Smooth muscle cell (in vitro differentiated cells): ENCODE measurements around the gene KCND2. TPM values are rescaled to one million over a fixed set of nuclear protein-coding genes. Genes with fewer than 3 reads are reported as not detected.
A peak's percentile ranks its signal among the peaks of the same experiment; 100 is the strongest.

Experiments used
- DNase-seq: peaks from one replicate; lab custom pipeline; 2025; ENCODE audit not compliant: unreplicated experiment; lab: John Stamatoyannopoulos, UW
- H2AFZ ChIP-seq: fragments of 200-600 bp; sonication (generic); 2 replicates; pipeline ENCODE4 v1.6.0; 2016; ENCODE audit warnings: antibody characterized with exemption, low read depth, mild to moderate bottlenecking
- H3F3A ChIP-seq: fragments of 200-600 bp; sonication (generic); 2 replicates; pipeline ENCODE4 v1.6.0; 2017; ENCODE audit warnings: antibody characterized with exemption, low read depth
- H3K27ac ChIP-seq: fragments of 200-600 bp; sonication (generic); 2 replicates; pipeline ENCODE4 v1.5.1; 2016; ENCODE audit warnings: low read depth, mild to moderate bottlenecking
- H3K27me3 ChIP-seq: fragments of 200-600 bp; sonication (generic); 2 replicates; pipeline ENCODE4 v1.6.1; 2016; ENCODE audit warnings: low read depth, mild to moderate bottlenecking
- H3K36me3 ChIP-seq: fragments of 200-600 bp; sonication (generic); 2 replicates; pipeline ENCODE4 v1.5.1; 2016; ENCODE audit warnings: low read depth
- H3K4me1 ChIP-seq: fragments of 200-600 bp; sonication (generic); 2 replicates; pipeline ENCODE4 v1.5.1; 2016; ENCODE audit warnings: low read depth
- H3K4me2 ChIP-seq: fragments of 200-600 bp; sonication (generic); 2 replicates; pipeline ENCODE4 v1.6.0; 2016; ENCODE audit warnings: mild to moderate bottlenecking
- H3K4me3 ChIP-seq: fragments of 200-600 bp; sonication (generic); 2 replicates; pipeline ENCODE4 v1.5.1; 2016; ENCODE audit warnings: mild to moderate bottlenecking
- H3K79me2 ChIP-seq: fragments of 200-600 bp; sonication (generic); 2 replicates; pipeline ENCODE4 v1.6.0; 2016; ENCODE audit warnings: low read depth, mild to moderate bottlenecking
- H3K9ac ChIP-seq: fragments of 200-600 bp; sonication (generic); 2 replicates; pipeline ENCODE4 v1.6.0; 2016; ENCODE audit warnings: low read depth
- H3K9me3 ChIP-seq: fragments of 200-600 bp; sonication (generic); replicated peaks from 2 replicates; pipeline ENCODE4 v1.5.1; 2016; ENCODE audit warnings: low read depth
- H4K20me1 ChIP-seq: fragments of 200-600 bp; sonication (generic); 2 replicates; pipeline ENCODE4 v1.6.0; 2016; ENCODE audit warnings: low read depth
- CTCF ChIP-seq: fragments of 200-600 bp; sonication (generic); IDR thresholded peaks from 2 replicates; pipeline ENCODE4 v1.5.1; 2017; ENCODE audit warnings: borderline replicate concordance, mild to moderate bottlenecking, antibody characterized with exemption; ENCODE audit not compliant: insufficient read depth, poor library complexity, severe bottlenecking
- WGBS: methylation state at CpG from one replicate; pipeline ENCODE4 v1.1.7; 2016; ENCODE audit warnings: low lambda C conversion rate; 5-methylcytosine and 5-hydroxymethylcytosine counted together
- polyA plus RNA-seq: library from polyadenylated mRNA; unstranded; fragments of >200 nt; fragmentation: Nextera tagmentation; extraction: Ambion mirVana; gene quantifications from 2 replicates; pipeline ENCODE4 v1.2.1, GENCODE V29; 2016
- total RNA-seq: library from RNA; depleted of rRNA; stranded (reverse); fragments of >200 nt; gene quantifications from 2 replicates; pipeline ENCODE4 v1.2.3, GENCODE V29; 2014

KCND2 gene
- total and polyA plus RNA-seq, 2 experiments from 2014 or later = 1.6 to 2.9 TPM

DNA sequence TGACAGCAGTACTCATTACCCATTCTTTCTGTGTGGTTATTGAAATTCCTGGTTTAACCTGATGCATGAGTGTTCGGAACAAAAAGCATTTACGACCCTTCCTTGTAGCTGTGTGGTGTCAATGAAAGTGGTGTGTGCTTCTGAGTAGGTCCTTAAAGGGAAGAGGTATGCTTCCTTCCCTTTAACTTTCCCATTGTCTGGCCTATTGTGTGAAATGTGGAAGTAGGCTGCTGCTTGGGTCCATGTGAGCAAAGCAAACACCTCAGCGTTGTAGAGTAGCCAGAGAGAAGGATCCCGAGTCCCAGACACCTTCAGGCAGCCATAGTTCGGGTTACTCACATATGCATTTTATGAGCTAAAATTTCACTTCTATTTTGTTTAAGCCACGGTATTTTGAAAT lies 510.3 kb downstream of the KCND2 start:
- Histone ChIP-seq H3K4me3 (no peak overlapping the region), H3K36me3 (no peaks in the 10 kb centered on the region), H3K79me2 (no peaks in the 10 kb centered on the region), H4K20me1 (no peaks in the 10 kb centered on the region), H3K27me3 (no peaks in the 10 kb centered on the region), H2AFZ (no peak overlapping the region), H3K4me2 (no peak overlapping the region), H3K4me1 (no peaks in the 10 kb centered on the region), H3K9ac (no peak overlapping the region), H3K27ac (no peak overlapping the region), H3F3A (no peaks in the 10 kb centered on the region), H3K9me3 (no peaks in the 10 kb centered on the region)
- TF ChIP-seq CTCF = no peak
- no peak for DNase-seq
- 90% methylated on average over 6 of the region's 6 CpGs for WGBS

DNA sequence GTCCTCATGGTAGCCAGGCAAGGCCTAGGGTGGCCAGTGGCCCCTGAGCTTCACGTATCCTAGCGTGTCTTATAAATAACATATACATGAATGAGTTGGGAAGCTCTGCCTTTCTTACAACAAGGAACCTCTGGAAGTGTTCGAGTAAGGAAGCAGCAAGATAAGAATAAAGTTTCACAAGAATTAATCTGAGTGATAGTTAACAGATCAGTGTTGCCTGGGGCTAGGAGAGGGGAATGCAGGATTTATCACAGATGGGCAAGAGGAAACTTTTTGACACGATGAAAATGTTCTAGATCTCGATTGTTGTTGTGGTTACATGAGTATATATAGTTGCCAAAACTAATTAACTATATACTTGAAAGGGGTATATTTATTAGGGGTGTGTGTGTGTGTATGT lies 510.7 kb downstream of the KCND2 start:
- H3K4me3 ChIP-seq = no peak overlapping the region
- H3K27me3 ChIP-seq = no peaks in the 10 kb centered on the region
- H3F3A ChIP-seq = no peaks in the 10 kb centered on the region
- H3K36me3 ChIP-seq = no peaks in the 10 kb centered on the region
- no peaks in the 10 kb centered on the region for H3K9me3 ChIP-seq
- H4K20me1 ChIP-seq = no peaks in the 10 kb centered on the region
- H3K79me2 ChIP-seq = no peaks in the 10 kb centered on the region
- no peak overlapping the region for H3K4me2 ChIP-seq
- no peak for DNase-seq
- WGBS = 64% methylated on average over 5 of the region's 5 CpGs
- TF ChIP-seq CTCF = no peak
- no peak overlapping the region for H3K27ac ChIP-seq
- no peak overlapping the region for H2AFZ ChIP-seq
- no peak overlapping the region for H3K9ac ChIP-seq
- H3K4me1 ChIP-seq = no peaks in the 10 kb centered on the region

DNA sequence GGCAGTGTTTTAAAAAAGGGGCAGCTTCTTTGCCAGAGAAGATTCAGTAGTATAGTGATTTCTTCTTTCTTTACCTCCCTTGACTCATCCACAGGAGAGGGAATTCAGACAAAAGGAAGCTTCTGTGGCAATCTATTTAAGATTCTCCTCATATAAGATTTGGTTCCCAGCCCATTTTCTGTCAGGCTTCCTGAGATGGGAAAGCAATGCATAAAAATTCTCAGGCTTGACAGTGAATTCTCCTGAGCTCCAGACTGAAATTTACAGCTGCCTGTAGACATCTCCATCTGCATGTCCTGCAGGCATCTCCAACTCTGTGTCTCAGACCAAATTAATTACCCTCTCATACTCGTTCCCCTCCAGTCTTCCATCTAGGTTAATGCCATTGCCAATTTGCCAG lies 512.1 kb downstream of the KCND2 start:
- Histone ChIP-seq H3K79me2 (no peaks in the 10 kb centered on the region), H3K9ac (no peak overlapping the region), H3K4me3 (no peak overlapping the region), H3K27me3 (no peaks in the 10 kb centered on the region), H3K4me2 (no peak overlapping the region), H3K27ac (no peak overlapping the region), H3K9me3 (no peaks in the 10 kb centered on the region), H3F3A (no peaks in the 10 kb centered on the region), H4K20me1 (no peaks in the 10 kb centered on the region), H2AFZ (no peak overlapping the region), H3K36me3 (no peaks in the 10 kb centered on the region), H3K4me1 (no peaks in the 10 kb centered on the region)
- TF ChIP-seq CTCF = no peak
- no peak for DNase-seq
- WGBS = 63% methylated on average over 1 of the region's 1 CpG

- 53% methylated on average over 13 of the region's 13 CpGs for WGBS
- Histone ChIP-seq H3K36me3 (no peaks in the 10 kb centered on the region), H3K27ac (no peak overlapping the region), H4K20me1 (no peaks in the 10 kb centered on the region), H3K27me3 (no peaks in the 10 kb centered on the region), H3K4me3 (no peak overlapping the region), H3K4me1 (no peaks in the 10 kb centered on the region), H3K9ac (no peak overlapping the region), H3K79me2 (no peaks in the 10 kb centered on the region), H3K9me3 (no peaks in the 10 kb centered on the region), H2AFZ (no peak overlapping the region), H3F3A (no peaks in the 10 kb centered on the region), H3K4me2 (no peak overlapping the region)
- TF ChIP-seq CTCF = peak; percentile 90
- DNase-seq = peak; percentile 32
Measured at GRCh38 chr7:120792091-120792860, 519.3 kb downstream of the KCND2 start.
